ENCODE measurements around the gene PTGIR. TPM values are rescaled to one million over a fixed set of nuclear protein-coding genes. Genes with fewer than 3 reads are reported as not detected.

PTGIR gene
- 3.8 TPM for total RNA-seq

GRCh38 chr19:46624958-46625661, at the start of gene PTGIR:
TSS of gene PTGIR (minus strand) at chr19:46625089. CDS start at chr19:46624225, 864 bp downstream.
- DNase-seq: peak; percentile 66

- no peak for DNase-seq
These were observed 45.9 kb upstream of the PTGIR start for GRCh38 chr19:46670813-46671212.

GRCh38 chr19:46668662-46669061, 43.8 kb upstream of the PTGIR start:
- DNase-seq: no peak

- no peak for DNase-seq
These were observed 40.2 kb upstream of the PTGIR start for GRCh38 chr19:46665072-46665471.

GRCh38 chr19:46661735-46662592, 37.1 kb upstream of the PTGIR start:
- peak; percentile 94 for DNase-seq

GRCh38 chr19:46661020-46661731, 36.3 kb upstream of the PTGIR start, which contains the start of gene DACT3:
TSS of gene DACT3 (minus strand) at chr19:46661182. CDS start at chr19:46661064, 118 bp downstream.
- peak; percentile 99 for DNase-seq

GRCh38 chr19:46660551-46661019, 35.7 kb upstream of the PTGIR start:
- no peak for DNase-seq

- no peak for DNase-seq
These were observed 35.2 kb upstream of the PTGIR start for GRCh38 chr19:46660008-46660517.

- DNase-seq: peak; percentile 38
These were observed 34.5 kb upstream of the PTGIR start for GRCh38 chr19:46659151-46660007.

GRCh38 chr19:46656541-46656940, 31.7 kb upstream of the PTGIR start:
- no peak for DNase-seq

- DNase-seq: peak; percentile 18
These were observed 29.8 kb upstream of the PTGIR start for GRCh38 chr19:46654621-46655152.

- no peak for DNase-seq
These were observed 25.6 kb upstream of the PTGIR start for GRCh38 chr19:46650445-46650844.

- DNase-seq: no peak
These were observed 24.4 kb upstream of the PTGIR start for GRCh38 chr19:46648961-46649960.

GRCh38 chr19:46648060-46648960, 23.4 kb upstream of the PTGIR start:
- DNase-seq: no peak

GRCh38 chr19:46646402-46646801, 21.5 kb upstream of the PTGIR start:
- DNase-seq: no peak

- no peak for DNase-seq
These were observed 19.8 kb upstream of the PTGIR start for GRCh38 chr19:46644720-46645119.

GRCh38 chr19:46640656-46641055, 15.8 kb upstream of the PTGIR start:
- DNase-seq: no peak

GRCh38 chr19:46639358-46640182, 14.7 kb upstream of the PTGIR start:
- peak; percentile 87 for DNase-seq
